HTERT RPE-1 (cell line): ENCODE measurements around the gene DNAH9.

Experiments used
- in situ Hi-C: fragments of 300-500 bp; cut with MboI; formaldehyde crosslinking; loops from 4 replicates; pipeline ENCODE4 v1.14.3; 2020; ENCODE audit warnings: low sequenced_read_pairs

Gene DNAH9

GRCh38 chr17:11747441-11747840 lies 149.2 kb downstream of the DNAH9 start:
- in situ Hi-C loops, result no loop called here

GRCh38 chr17:11757815-11758214 lies 159.5 kb downstream of the DNAH9 start:
- in situ Hi-C loops, result no loop called here

GRCh38 chr17:11768106-11768505 lies 169.8 kb downstream of the DNAH9 start:
- in situ Hi-C loops, result no loop called here

GRCh38 chr17:11768981-11769380 lies 170.7 kb downstream of the DNAH9 start:
- in situ Hi-C loops, result no loop called here

- in situ Hi-C loops, result no loop called here
These were observed 173.8 kb downstream of the DNAH9 start for GRCh38 chr17:11772031-11772430.

GRCh38 chr17:11779892-11780291 lies 181.6 kb downstream of the DNAH9 start:
- in situ Hi-C loops, result no loop called here

- in situ Hi-C loops, result no loop called here
These were observed 182.4 kb downstream of the DNAH9 start for GRCh38 chr17:11780621-11781020.

- in situ Hi-C loops, result no loop called here
These were observed 188.6 kb downstream of the DNAH9 start for GRCh38 chr17:11786711-11787438.

GRCh38 chr17:11795906-11796305 lies 197.6 kb downstream of the DNAH9 start:
- in situ Hi-C loops, result no loop called here

GRCh38 chr17:11797803-11798202 lies 199.5 kb downstream of the DNAH9 start:
- in situ Hi-C loops, result no loop called here

GRCh38 chr17:11803231-11803969 lies 205.1 kb downstream of the DNAH9 start:
- in situ Hi-C loops, result no loop called here

GRCh38 chr17:11805138-11805537 lies 206.9 kb downstream of the DNAH9 start:
- in situ Hi-C loops, result no loop called here

GRCh38 chr17:11805952-11806351 lies 207.7 kb downstream of the DNAH9 start:
- in situ Hi-C loops, result no loop called here

GRCh38 chr17:11807606-11808005 lies 209.3 kb downstream of the DNAH9 start:
- in situ Hi-C loops, result no loop called here

- in situ Hi-C loops, result no loop called here
These were observed 215.0 kb downstream of the DNAH9 start for GRCh38 chr17:11813278-11813677.

- in situ Hi-C loops, result no loop called here
These were observed 215.6 kb downstream of the DNAH9 start for GRCh38 chr17:11813871-11814270.

GRCh38 chr17:11814655-11815262 lies 216.5 kb downstream of the DNAH9 start:
- in situ Hi-C loops, result no loop called here

GRCh38 chr17:11816409-11816808 lies 218.1 kb downstream of the DNAH9 start:
- in situ Hi-C loops, result no loop called here

- in situ Hi-C loops, result no loop called here
These were observed 225.6 kb downstream of the DNAH9 start for GRCh38 chr17:11823862-11824261.

GRCh38 chr17:11825572-11826209 lies 227.4 kb downstream of the DNAH9 start:
- in situ Hi-C loops, result no loop called here

GRCh38 chr17:11832401-11833137 lies 234.3 kb downstream of the DNAH9 start:
- in situ Hi-C loops, result no loop called here
